Stimulated activated CD4-positive, alpha-beta T cell treated with anti-CD3 and anti-CD28 coated beads, Interleukin-1b, Interleukin-23, amount 100 ng/mL, for 1 hour (primary cell): ENCODE results near the gene NIT1.

ENCODE experiments used
- DNase-seq, 2 donors: peaks; one replicate each; pipeline ENCODE4 v3.0.0-alpha.2; 2020; ENCODE audit warnings: low read depth in 2 of 2

The NIT1 gene

GRCh38 chr1:161153682-161154337, 35.9 kb downstream of the NIT1 start, which contains the start of gene UFC1:
TSS of gene UFC1 (plus strand) at chr1:161153978. CDS start at chr1:161153998, 20 bp downstream.
- DNase-seq = peak; percentile 48 to 50

GRCh38 chr1:161157867-161158266, 40.0 kb downstream of the NIT1 start:
- no peak for DNase-seq

GRCh38 chr1:161158316-161159010, 40.6 kb downstream of the NIT1 start:
- no peak for DNase-seq

GRCh38 chr1:161159087-161159912, 41.4 kb downstream of the NIT1 start, which contains the start of gene USP21:
TSS of gene USP21 (plus strand) at chr1:161159500. CDS start at chr1:161160641, 1,141 bp downstream.
- peak; percentile 81 to 82 for DNase-seq

- DNase-seq = no peak
Measured at GRCh38 chr1:161159913-161160243, 42.0 kb downstream of the NIT1 start.

- DNase-seq = no peak
Measured at GRCh38 chr1:161160671-161161145, 42.8 kb downstream of the NIT1 start.

GRCh38 chr1:161161652-161162051, 43.7 kb downstream of the NIT1 start:
- DNase-seq = no peak

GRCh38 chr1:161162052-161162451, 44.1 kb downstream of the NIT1 start:
- DNase-seq = no peak

- no peak for DNase-seq
Measured at GRCh38 chr1:161162806-161163205, 44.9 kb downstream of the NIT1 start.

GRCh38 chr1:161163793-161164192, 45.9 kb downstream of the NIT1 start:
- no peak for DNase-seq

GRCh38 chr1:161164901-161165610, 47.2 kb downstream of the NIT1 start:
- no peak for DNase-seq

GRCh38 chr1:161165742-161166668, 48.1 kb downstream of the NIT1 start, which contains the start of gene PPOX:
TSS of gene PPOX (plus strand) at chr1:161166426. CDS start at chr1:161166848, 422 bp downstream.
- peak; percentile 71 to 74 for DNase-seq

- DNase-seq = no peak
Measured at GRCh38 chr1:161166669-161167548, 49.0 kb downstream of the NIT1 start.

GRCh38 chr1:161168906-161169305, 51.0 kb downstream of the NIT1 start:
- no peak for DNase-seq
